IMR-90 (cell line): ENCODE data around the gene PCID2. TPM values are rescaled to one million over a fixed set of nuclear protein-coding genes. Genes with fewer than 3 reads are reported as not detected.

ENCODE experiments used
- ATAC-seq: fragments of 200-7000 bp; cut with Tn5 transposase; 2 replicates; pipeline ENCODE4 v1.9.1; 2020; ENCODE audit warnings: low read depth, mild to moderate bottlenecking, moderate library complexity
- BruUV-seq: library from RNA; stranded (reverse); fragments of 400-500 nt; replicated peaks from 2 replicates; lab custom pipeline; 2021; lab: Mats Ljungman, UMichigan
- CTCF ChIA-PET: fragments of 300-600 bp; formaldehyde crosslinking; extraction: SDS; loops from one replicate; lab custom pipeline; 2021; ENCODE audit warnings: antibody characterized with exemption; lab: Yijun Ruan, JAX
- POLR2A ChIA-PET: fragments of 300-600 bp; sonication (Branson Sonifier 250); formaldehyde crosslinking; loops from one replicate; lab custom pipeline; 2022; ENCODE audit warnings: antibody characterized with exemption; ENCODE audit not compliant: unreplicated experiment; lab: Charles Lee
- DNase-seq: peaks from one replicate; pipeline ENCODE4 v3.0.0; 2013
- H2AFZ ChIP-seq: replicated peaks from 2 replicates; pipeline ENCODE3; 2013; ENCODE audit warnings: low read length, mild to moderate bottlenecking; ENCODE audit not compliant: poor library complexity
- H2AK5ac ChIP-seq: 2 replicates; pipeline ENCODE4 v1.6.1; 2013; ENCODE audit warnings: low read depth, low read length, inconsistent platforms
- H2AK9ac ChIP-seq: replicated peaks from 2 replicates; pipeline ENCODE3; 2013; ENCODE audit warnings: mild to moderate bottlenecking, low read depth, low read length, moderate library complexity; ENCODE audit not compliant: poor library complexity
- H2BK120ac ChIP-seq: 2 replicates; pipeline ENCODE4 v1.6.1; 2013; ENCODE audit warnings: low read depth, low read length, inconsistent platforms
- H2BK15ac ChIP-seq: 3 replicates; pipeline ENCODE4 v1.6.1; 2013; ENCODE audit warnings: low read depth, low read length, inconsistent platforms
- H2BK20ac ChIP-seq: 2 replicates; pipeline ENCODE4 v1.6.1; 2013; ENCODE audit warnings: low read depth, mild to moderate bottlenecking, inconsistent platforms, low read length, moderate library complexity
- H2BK5ac ChIP-seq: 2 replicates; pipeline ENCODE4 v1.6.1; 2013; ENCODE audit warnings: mild to moderate bottlenecking, low read depth, low read length, inconsistent platforms; ENCODE audit not compliant: poor library complexity, severe bottlenecking
- H3K14ac ChIP-seq: replicated peaks from 2 replicates; pipeline ENCODE4 v1.6.1; 2013; ENCODE audit warnings: low read depth, low read length, inconsistent platforms
- H3K18ac ChIP-seq: 2 replicates; pipeline ENCODE4 v1.6.1; 2013; ENCODE audit warnings: low read depth, low read length, control low read depth
- H3K23ac ChIP-seq: 2 replicates; pipeline ENCODE4 v1.6.1; 2013; ENCODE audit warnings: low read depth, low read length, inconsistent platforms
- H3K27ac ChIP-seq: 2 replicates; pipeline ENCODE4 v1.5.1; 2013; ENCODE audit warnings: mild to moderate bottlenecking, control low read depth, low read length; ENCODE audit not compliant: insufficient read depth
- H3K27me3 ChIP-seq: 2 replicates; pipeline ENCODE4 v1.6.1; 2013; ENCODE audit warnings: low read length; ENCODE audit not compliant: control insufficient read depth, insufficient read depth
- H3K36me3 ChIP-seq: 2 replicates; pipeline ENCODE4 v1.6.1; 2013; ENCODE audit warnings: low read length, mixed read lengths; ENCODE audit not compliant: control insufficient read depth, insufficient read depth
- H3K4ac ChIP-seq: 2 replicates; pipeline ENCODE4 v1.6.1; 2013; ENCODE audit warnings: low read depth, low read length, inconsistent platforms
- H3K4me1 ChIP-seq: 2 replicates; pipeline ENCODE4 v1.6.1; 2013; ENCODE audit warnings: low read length, mixed read lengths; ENCODE audit not compliant: control insufficient read depth, insufficient read depth
- H3K4me2 ChIP-seq: 2 replicates; pipeline ENCODE4 v1.6.1; 2013; ENCODE audit warnings: low read depth, mild to moderate bottlenecking, control low read depth, low read length, moderate library complexity
- H3K4me3 ChIP-seq: 2 replicates; pipeline ENCODE4 v1.5.1; 2013; ENCODE audit warnings: low read depth, mild to moderate bottlenecking, control low read depth, low read length, moderate library complexity; ENCODE audit not compliant: insufficient read depth
- H3K56ac ChIP-seq: 2 replicates; pipeline ENCODE4 v1.6.1; 2013; ENCODE audit warnings: low read length, inconsistent platforms; ENCODE audit not compliant: insufficient read depth; ENCODE audit errors: extremely low read depth
- H3K79me1 ChIP-seq, 2 experiments: 2 replicates each; pipeline ENCODE4 v1.6.1; 2013; ENCODE audit warnings: low read length in 2 of 2, inconsistent platforms in 1 of 2, low read depth in 1 of 2
- H3K9ac ChIP-seq: 2 replicates; pipeline ENCODE4 v1.6.1; 2013; ENCODE audit warnings: low read depth, low read length, control low read depth
- H3K9me1 ChIP-seq: 2 replicates; pipeline ENCODE4 v1.6.1; 2013; ENCODE audit warnings: low read length, inconsistent platforms; ENCODE audit not compliant: insufficient read depth
- H3K9me3 ChIP-seq: 2 replicates; pipeline ENCODE4 v1.6.1; 2013; ENCODE audit warnings: low read length; ENCODE audit not compliant: control insufficient read depth, insufficient read depth
- H4K20me1 ChIP-seq: 2 replicates; pipeline ENCODE4 v1.6.1; 2013; ENCODE audit warnings: low read length, inconsistent platforms; ENCODE audit not compliant: insufficient read depth
- H4K5ac ChIP-seq: 2 replicates; pipeline ENCODE4 v1.6.1; 2013; ENCODE audit warnings: mild to moderate bottlenecking, low read depth, low read length, control low read depth
- H4K8ac ChIP-seq, 2 experiments: 2 replicates each; pipeline ENCODE4 v1.6.1; 2013; ENCODE audit warnings: low read depth in 2 of 2, low read length in 2 of 2, control low read depth in 1 of 2, inconsistent platforms in 1 of 2
- H4K91ac ChIP-seq: 2 replicates; pipeline ENCODE4 v1.6.1; 2013; ENCODE audit warnings: low read depth, low read length, inconsistent platforms; ENCODE audit not compliant: insufficient read depth
- BHLHE40 ChIP-seq: fragments of 150-350 bp; IDR thresholded peaks from 2 replicates; pipeline ENCODE4 v1.6.1; 2016; ENCODE audit warnings: mild to moderate bottlenecking, low read depth, low read length
- CEBPB ChIP-seq: IDR thresholded peaks from 2 replicates; pipeline ENCODE4 v1.6.1; 2012; ENCODE audit warnings: low read depth, low read length, improper control_type of control experiment
- CHD1 ChIP-seq: IDR thresholded peaks from 2 replicates; pipeline ENCODE4 v1.6.1; 2012; ENCODE audit warnings: low read depth, low read length, improper control_type of control experiment
- FOS ChIP-seq: fragments of 150-350 bp; IDR thresholded peaks from 2 replicates; pipeline ENCODE4 v1.6.1; 2016; ENCODE audit warnings: low read depth, low read length
- MAFK ChIP-seq: IDR thresholded peaks from 2 replicates; pipeline ENCODE4 v1.6.1; 2012; ENCODE audit warnings: low read depth, low read length, improper control_type of control experiment
- MAZ ChIP-seq: IDR thresholded peaks from 2 replicates; pipeline ENCODE4 v1.6.1; 2012; ENCODE audit warnings: low read depth, mild to moderate bottlenecking, low read length, improper control_type of control experiment, moderate library complexity, borderline replicate concordance
- MXI1 ChIP-seq: IDR thresholded peaks from 2 replicates; pipeline ENCODE4 v1.6.1; 2012; ENCODE audit warnings: low read depth, mild to moderate bottlenecking, low read length, moderate library complexity, borderline replicate concordance
- NFE2L2 ChIP-seq: fragments of 150-350 bp; IDR thresholded peaks from 2 replicates; pipeline ENCODE4 v1.6.1; 2016; ENCODE audit warnings: low read depth, mild to moderate bottlenecking, low read length
- POLR2A ChIP-seq: IDR thresholded peaks from 2 replicates; pipeline ENCODE4 v1.6.1; 2012; ENCODE audit warnings: mild to moderate bottlenecking, low read depth, low read length
- RAD21 ChIP-seq: IDR thresholded peaks from 2 replicates; pipeline ENCODE4 v1.6.1; 2012; ENCODE audit warnings: low read length, improper control_type of control experiment
- RCOR1 ChIP-seq: IDR thresholded peaks from 2 replicates; pipeline ENCODE4 v1.6.1; 2012; ENCODE audit warnings: mild to moderate bottlenecking, low read length, improper control_type of control experiment; ENCODE audit not compliant: insufficient replicate concordance
- RFX5 ChIP-seq: IDR thresholded peaks from 2 replicates; pipeline ENCODE4 v1.8.0; 2012; ENCODE audit warnings: low read depth, mild to moderate bottlenecking, low read length, moderate library complexity
- SMC3 ChIP-seq: fragments of 150-350 bp; IDR thresholded peaks from 2 replicates; pipeline ENCODE4 v1.6.1; 2016; ENCODE audit warnings: low read depth, mild to moderate bottlenecking, antibody characterized with exemption, low read length, moderate library complexity
- USF2 ChIP-seq: fragments of 150-350 bp; IDR thresholded peaks from 2 replicates; pipeline ENCODE4 v1.6.1; 2017; ENCODE audit warnings: mild to moderate bottlenecking, antibody characterized with exemption, low read length, low read depth
- WGBS, 2 experiments: methylation state at CpG; one replicate each; pipeline versions ENCODE4 v1.1.5 to v1.1.7; 2013; ENCODE audit warnings: missing lambda C conversion rate in 2 of 2; ENCODE audit not compliant: insufficient read length in 1 of 2; ENCODE audit errors: extremely low coverage in 2 of 2; 5-methylcytosine and 5-hydroxymethylcytosine counted together
- dilution Hi-C: fragments of 300-500 bp; cut with HindIII; formaldehyde crosslinking; loops from one replicate; pipeline ENCODE4 v1.14.3; 2018; ENCODE audit warnings: low sequenced_read_pairs; ENCODE audit not compliant: unreplicated experiment
- in situ Hi-C: fragments of 300-500 bp; cut with MboI; formaldehyde crosslinking; loops from 3 replicates; pipeline ENCODE4 v1.14.3; 2019; ENCODE audit warnings: low sequenced_read_pairs, inconsistent platforms, mixed read lengths
- intact Hi-C: fragments of 100-400 bp; cut with micrococcal nuclease; formaldehyde crosslinking; loops from 2 replicates; pipeline ENCODE4 v1.10.0; 2022
- polyA plus RNA-seq, 3 experiments: library from polyadenylated mRNA; depleted of rRNA; stranded (reverse); fragments of >200 nt; gene quantifications; 2 replicates each; pipeline ENCODE4 v1.2.3, GENCODE V29; 2012; ENCODE audit warnings: low replicate concordance in 1 of 3
- total RNA-seq: library from RNA; depleted of rRNA; stranded (reverse); fragments of >200 nt; gene quantifications from 2 replicates; pipeline ENCODE4 v1.2.3, GENCODE V29; 2012
- TF ChIP-seq, protein P1 (sequence below): fragments of 150-350 bp; IDR thresholded peaks from 2 replicates; pipeline ENCODE4 v1.6.1; 2016; ENCODE audit warnings: low read depth, mild to moderate bottlenecking, low read length, moderate library complexity, borderline replicate concordance
- TF ChIP-seq, protein P2 (sequence below): conservative IDR thresholded peaks from 2 replicates; pipeline ENCODE4 v1.5.1; 2012; ENCODE audit warnings: mild to moderate bottlenecking, low read depth, low read length, improper control_type of control experiment

The PCID2 gene
- total and polyA plus RNA-seq, 2 of the 4 experiments (the other 2 are of a cell fraction) = 83.5 to 90.9 TPM

DNA sequence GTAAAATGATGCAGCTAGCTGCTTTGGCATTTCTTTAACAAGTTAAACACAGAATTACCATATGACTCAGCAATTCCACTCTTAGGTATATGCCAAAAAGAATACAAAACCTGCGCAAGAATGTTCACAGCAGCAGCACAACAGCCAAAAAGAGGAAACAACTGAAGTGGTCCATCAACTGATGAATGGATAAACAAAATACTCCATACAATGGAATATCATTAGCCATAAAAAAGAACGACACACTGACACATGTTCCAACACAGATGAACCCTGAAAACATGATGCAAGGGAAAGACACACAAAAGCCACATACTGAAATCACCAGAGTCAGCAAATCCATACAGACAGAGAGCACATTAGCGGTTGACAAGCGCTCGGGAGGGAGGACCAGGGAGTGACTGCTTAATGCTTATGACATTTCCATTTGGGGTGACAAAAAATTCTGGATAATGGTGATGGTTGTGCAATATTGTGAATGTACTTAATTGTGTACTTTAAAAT is 3.0 kb downstream of the PCID2 start:
- H3K4me3 ChIP-seq = no peak overlapping the region
- POLR2A ChIA-PET = no interaction called here
- H4K5ac ChIP-seq = peak overlapping the region; percentile 8; the same call in 1 of the 2 replicates
- H3K9me1 ChIP-seq = peaks cover 29% of the 10 kb centered on the region
- peaks cover 23 to 71% of the 10 kb centered on the region in 2 experiments; a peak in 3 of 4 replicates for H3K79me1 ChIP-seq
- H2BK5ac ChIP-seq = peak overlapping the region; percentile 83
- H4K91ac ChIP-seq = peak overlapping the region; percentile 81
- DNase-seq (peak; percentile 65), ATAC-seq (no peak)
- H3K56ac ChIP-seq = no peak overlapping the region
- no peak for TF ChIP-seq FOS
- no peak for TF ChIP-seq SMC3
- TF ChIP-seq RAD21 = no peak
- TF ChIP-seq CEBPB = peak; percentile 73
- no peak for TF ChIP-seq RFX5
- TF ChIP-seq, protein P1, sequence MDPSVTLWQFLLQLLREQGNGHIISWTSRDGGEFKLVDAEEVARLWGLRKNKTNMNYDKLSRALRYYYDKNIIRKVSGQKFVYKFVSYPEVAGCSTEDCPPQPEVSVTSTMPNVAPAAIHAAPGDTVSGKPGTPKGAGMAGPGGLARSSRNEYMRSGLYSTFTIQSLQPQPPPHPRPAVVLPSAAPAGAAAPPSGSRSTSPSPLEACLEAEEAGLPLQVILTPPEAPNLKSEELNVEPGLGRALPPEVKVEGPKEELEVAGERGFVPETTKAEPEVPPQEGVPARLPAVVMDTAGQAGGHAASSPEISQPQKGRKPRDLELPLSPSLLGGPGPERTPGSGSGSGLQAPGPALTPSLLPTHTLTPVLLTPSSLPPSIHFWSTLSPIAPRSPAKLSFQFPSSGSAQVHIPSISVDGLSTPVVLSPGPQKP = no peak
- TF ChIP-seq NFE2L2 = peak; percentile 95
- no peak for TF ChIP-seq RCOR1
- TF ChIP-seq BHLHE40 = no peak
- TF ChIP-seq MAFK = peak; percentile 82
- no peak for TF ChIP-seq MXI1
- TF ChIP-seq, protein P2, sequence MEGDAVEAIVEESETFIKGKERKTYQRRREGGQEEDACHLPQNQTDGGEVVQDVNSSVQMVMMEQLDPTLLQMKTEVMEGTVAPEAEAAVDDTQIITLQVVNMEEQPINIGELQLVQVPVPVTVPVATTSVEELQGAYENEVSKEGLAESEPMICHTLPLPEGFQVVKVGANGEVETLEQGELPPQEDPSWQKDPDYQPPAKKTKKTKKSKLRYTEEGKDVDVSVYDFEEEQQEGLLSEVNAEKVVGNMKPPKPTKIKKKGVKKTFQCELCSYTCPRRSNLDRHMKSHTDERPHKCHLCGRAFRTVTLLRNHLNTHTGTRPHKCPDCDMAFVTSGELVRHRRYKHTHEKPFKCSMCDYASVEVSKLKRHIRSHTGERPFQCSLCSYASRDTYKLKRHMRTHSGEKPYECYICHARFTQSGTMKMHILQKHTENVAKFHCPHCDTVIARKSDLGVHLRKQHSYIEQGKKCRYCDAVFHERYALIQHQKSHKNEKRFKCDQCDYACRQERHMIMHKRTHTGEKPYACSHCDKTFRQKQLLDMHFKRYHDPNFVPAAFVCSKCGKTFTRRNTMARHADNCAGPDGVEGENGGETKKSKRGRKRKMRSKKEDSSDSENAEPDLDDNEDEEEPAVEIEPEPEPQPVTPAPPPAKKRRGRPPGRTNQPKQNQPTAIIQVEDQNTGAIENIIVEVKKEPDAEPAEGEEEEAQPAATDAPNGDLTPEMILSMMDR = no peak
- no peak for TF ChIP-seq MAZ
- TF ChIP-seq USF2 = no peak
- TF ChIP-seq POLR2A = no peak
- no peak for TF ChIP-seq CHD1
- no peak overlapping the region for H2AFZ ChIP-seq
- H3K18ac ChIP-seq = peak overlapping the region; percentile 17; the same call in 1 of the 2 replicates
- peak overlapping the region; percentile 27; the same call in 1 of the 2 replicates for H2BK20ac ChIP-seq
- H2AK5ac ChIP-seq = peak overlapping the region; percentile 77
- H3K9ac ChIP-seq = no peak overlapping the region
- peak overlapping the region; percentile 75; the same call in 1 of the 2 replicates for H3K27ac ChIP-seq
- peaks cover 9% of the 10 kb centered on the region for H3K36me3 ChIP-seq
- H2BK120ac ChIP-seq = peak overlapping the region; percentile 85
- no peaks in the 10 kb centered on the region for H3K27me3 ChIP-seq
- H3K14ac ChIP-seq = peak overlapping the region; percentile 75
- no peak overlapping the region for H2AK9ac ChIP-seq
- no peaks in the 10 kb centered on the region for H3K9me3 ChIP-seq
- BruUV-seq = no TSS peak
- intact Hi-C loops = no loop called here
- peaks cover 38% of the 10 kb centered on the region for H4K20me1 ChIP-seq
- peaks cover 27% of the 10 kb centered on the region for H3K4me1 ChIP-seq
- peak overlapping the region; percentile 77 for H3K23ac ChIP-seq
- dilution Hi-C loops = no loop called here
- CTCF ChIA-PET = no interaction called here
- in situ Hi-C loops = no loop called here
- peak overlapping the region; percentile 63; the same call in 2 of the 3 replicates for H2BK15ac ChIP-seq
- peak overlapping the region; percentile 57 for H3K4me2 ChIP-seq
- no CpG with 5 or more reads among the region's 5 CpGs for WGBS, 2 experiments
- H3K4ac ChIP-seq = peak overlapping the region; percentile 86
- H4K8ac ChIP-seq = peak overlapping the region in 1 of 2 experiments; percentile 75; a peak in 2 of 4 replicates
